HG03060 (cell line): ENCODE measurements around the gene ABCB1.

Experiments
- ATAC-seq: cut with Tn5 transposase; IDR thresholded peaks from one replicate; pipeline ENCODE4 v1.9.1; 2021; ENCODE audit warnings: low read depth, moderate number of reproducible peaks; ENCODE audit not compliant: unreplicated experiment

Gene ABCB1

GRCh38 chr7:87600130-87601124, at the start of gene ABCB1:
Gene ABCB1, minus strand, starts transcription at chr7:87600884. Its CDS starts 700 bp downstream, at chr7:87600184.
- no peak for ATAC-seq

GRCh38 chr7:87648316-87648715, 47.6 kb upstream of the ABCB1 start:
- no peak for ATAC-seq

- ATAC-seq = no peak
Observed at GRCh38 chr7:87645446-87645845, 44.8 kb upstream of the ABCB1 start.

- no peak for ATAC-seq
Observed at GRCh38 chr7:87635921-87636320, 35.2 kb upstream of the ABCB1 start.

- ATAC-seq = no peak
Observed at GRCh38 chr7:87628780-87629569, 28.3 kb upstream of the ABCB1 start.

- no peak for ATAC-seq
Observed at GRCh38 chr7:87627634-87627994, 26.9 kb upstream of the ABCB1 start.

GRCh38 chr7:87625101-87625500, 24.4 kb upstream of the ABCB1 start:
- ATAC-seq = no peak

- ATAC-seq = no peak
Observed at GRCh38 chr7:87624628-87625027, 23.9 kb upstream of the ABCB1 start.

- no peak for ATAC-seq
Observed at GRCh38 chr7:87615197-87615596, 14.5 kb upstream of the ABCB1 start.

- ATAC-seq = no peak
Observed at GRCh38 chr7:87609916-87610315, 9.2 kb upstream of the ABCB1 start.

- ATAC-seq = no peak
Observed at GRCh38 chr7:87608431-87608830, 7.7 kb upstream of the ABCB1 start.

- ATAC-seq = no peak
Observed at GRCh38 chr7:87604264-87604663, 3.6 kb upstream of the ABCB1 start.

GRCh38 chr7:87599336-87599735, 1.3 kb downstream of the ABCB1 start:
- peak; percentile 98 for ATAC-seq

- ATAC-seq = no peak
Observed at GRCh38 chr7:87598234-87599009, 2.3 kb downstream of the ABCB1 start.

GRCh38 chr7:87596696-87597095, 4.0 kb downstream of the ABCB1 start:
- ATAC-seq = no peak

GRCh38 chr7:87596136-87596535, 4.5 kb downstream of the ABCB1 start:
- no peak for ATAC-seq

GRCh38 chr7:87592300-87592699, 8.4 kb downstream of the ABCB1 start:
- no peak for ATAC-seq

- no peak for ATAC-seq
Observed at GRCh38 chr7:87591211-87591610, 9.5 kb downstream of the ABCB1 start.

GRCh38 chr7:87590578-87590977, 10.1 kb downstream of the ABCB1 start:
- no peak for ATAC-seq

GRCh38 chr7:87589631-87590030, 11.1 kb downstream of the ABCB1 start:
- ATAC-seq = no peak

GRCh38 chr7:87581723-87582122, 19.0 kb downstream of the ABCB1 start:
- no peak for ATAC-seq
